BLaER1 (cell line): ENCODE data around the gene RPUSD1.

Source experiments
- H3K27ac ChIP-seq: shearing (Covaris generic); formaldehyde crosslinking; 2 replicates; pipeline ENCODE4 v1.8.1; 2022
- H3K27me3 ChIP-seq: shearing (Covaris generic); formaldehyde crosslinking; 2 replicates; pipeline ENCODE4 v1.8.1; 2022
- H3K36me3 ChIP-seq: shearing (Covaris generic); formaldehyde crosslinking; 2 replicates; pipeline ENCODE4 v1.8.1; 2022
- H3K4me1 ChIP-seq: shearing (Covaris generic); formaldehyde crosslinking; 2 replicates; pipeline ENCODE4 v1.8.1; 2022
- H3K4me2 ChIP-seq: shearing (Covaris generic); formaldehyde crosslinking; 2 replicates; pipeline ENCODE4 v1.8.1; 2022
- H3K4me3 ChIP-seq: shearing (Covaris generic); formaldehyde crosslinking; 2 replicates; pipeline ENCODE4 v1.8.1; 2022
- H3K9ac ChIP-seq: shearing (Covaris generic); formaldehyde crosslinking; 2 replicates; pipeline ENCODE4 v1.8.1; 2022
- H3K9me3 ChIP-seq: shearing (Covaris generic); formaldehyde crosslinking; 2 replicates; pipeline ENCODE4 v1.8.1; 2022
- H4K20me1 ChIP-seq: shearing (Covaris generic); formaldehyde crosslinking; 2 replicates; pipeline ENCODE4 v1.8.1; 2022
- Cebpa-rat ChIP-seq: shearing (Covaris generic); IDR thresholded peaks from 2 replicates; pipeline ENCODE4 v1.8.1; 2022

The RPUSD1 gene

GRCh38 chr16:795580-796229 is 7.5 kb upstream of the RPUSD1 start:
- Histone ChIP-seq H4K20me1 (peaks cover 44% of the 10 kb centered on the region), H3K27ac (no peak overlapping the region), H3K9me3 (no peaks in the 10 kb centered on the region), H3K4me1 (peaks cover 7% of the 10 kb centered on the region), H3K4me3 (no peak overlapping the region), H3K36me3 (peaks cover 59% of the 10 kb centered on the region), H3K27me3 (peaks cover 27% of the 10 kb centered on the region), H3K9ac (no peak overlapping the region), H3K4me2 (no peak overlapping the region)
- no peak for TF ChIP-seq Cebpa-rat

GRCh38 chr16:794853-795466 is 6.8 kb upstream of the RPUSD1 start:
- TF ChIP-seq Cebpa-rat = no peak
- no peaks in the 10 kb centered on the region for H3K9me3 ChIP-seq
- peaks cover 67% of the 10 kb centered on the region for H3K36me3 ChIP-seq
- H3K4me1 ChIP-seq = peaks cover 3% of the 10 kb centered on the region
- H3K4me3 ChIP-seq = no peak overlapping the region
- H4K20me1 ChIP-seq = peaks cover 44% of the 10 kb centered on the region
- H3K27me3 ChIP-seq = peaks cover 20% of the 10 kb centered on the region
- no peak overlapping the region for H3K27ac ChIP-seq
- no peak overlapping the region for H3K4me2 ChIP-seq
- H3K9ac ChIP-seq = no peak overlapping the region

- no peak overlapping the region for H3K27ac ChIP-seq
- H3K4me3 ChIP-seq = no peak overlapping the region
- H3K9me3 ChIP-seq = no peaks in the 10 kb centered on the region
- peaks cover 10% of the 10 kb centered on the region for H3K4me1 ChIP-seq
- H3K9ac ChIP-seq = no peak overlapping the region
- peaks cover 72% of the 10 kb centered on the region for H3K36me3 ChIP-seq
- H3K4me2 ChIP-seq = no peak overlapping the region
- peaks cover 46% of the 10 kb centered on the region for H4K20me1 ChIP-seq
- no peak for TF ChIP-seq Cebpa-rat
- H3K27me3 ChIP-seq = peaks cover 13% of the 10 kb centered on the region
These were observed 6.1 kb upstream of the RPUSD1 start for GRCh38 chr16:794091-794822.

DNA sequence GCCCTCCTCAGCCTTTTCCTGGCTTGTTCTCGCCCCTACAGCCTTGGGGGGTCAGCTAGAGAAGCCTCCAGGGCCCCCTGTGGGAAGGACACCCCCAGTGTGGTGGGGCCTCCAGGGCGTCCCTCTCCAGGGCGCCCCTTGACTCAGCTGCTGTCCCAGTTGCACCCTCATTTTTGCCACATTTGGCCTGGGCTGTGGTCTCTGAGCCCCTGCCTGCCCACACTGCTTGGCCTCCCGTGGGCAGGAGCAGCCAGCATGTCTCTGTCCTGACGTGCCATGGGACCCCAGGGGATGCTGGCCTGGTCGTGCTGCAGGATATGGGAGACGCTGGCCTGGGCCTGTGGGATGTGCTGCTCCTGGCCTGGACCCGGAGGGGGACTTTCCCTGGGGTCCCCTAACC is 5.2 kb upstream of the RPUSD1 start:
- Histone ChIP-seq H3K36me3 (peaks cover 72% of the 10 kb centered on the region), H4K20me1 (peaks cover 45% of the 10 kb centered on the region)

GRCh38 chr16:792221-792995 is 4.2 kb upstream of the RPUSD1 start:
- no peak overlapping the region for H3K4me3 ChIP-seq
- H4K20me1 ChIP-seq = peaks cover 52% of the 10 kb centered on the region
- H3K4me1 ChIP-seq = peaks cover 19% of the 10 kb centered on the region
- H3K36me3 ChIP-seq = peaks cover 72% of the 10 kb centered on the region
- no peak overlapping the region for H3K4me2 ChIP-seq
- H3K27ac ChIP-seq = no peak overlapping the region
- no peaks in the 10 kb centered on the region for H3K27me3 ChIP-seq
- H3K9me3 ChIP-seq = no peaks in the 10 kb centered on the region
- no peak for TF ChIP-seq Cebpa-rat
- no peak overlapping the region for H3K9ac ChIP-seq

More for the DNA sequence above, 5.2 kb upstream of the RPUSD1 start:
- TF ChIP-seq Cebpa-rat = no peak
- Histone ChIP-seq H3K4me1 (peaks cover 16% of the 10 kb centered on the region), H3K27ac (no peak overlapping the region), H3K9ac (no peak overlapping the region), H3K4me2 (no peak overlapping the region), H3K4me3 (no peak overlapping the region), H3K9me3 (no peaks in the 10 kb centered on the region), H3K27me3 (peaks cover 4% of the 10 kb centered on the region; the same call in 1 of the 2 replicates)

DNA sequence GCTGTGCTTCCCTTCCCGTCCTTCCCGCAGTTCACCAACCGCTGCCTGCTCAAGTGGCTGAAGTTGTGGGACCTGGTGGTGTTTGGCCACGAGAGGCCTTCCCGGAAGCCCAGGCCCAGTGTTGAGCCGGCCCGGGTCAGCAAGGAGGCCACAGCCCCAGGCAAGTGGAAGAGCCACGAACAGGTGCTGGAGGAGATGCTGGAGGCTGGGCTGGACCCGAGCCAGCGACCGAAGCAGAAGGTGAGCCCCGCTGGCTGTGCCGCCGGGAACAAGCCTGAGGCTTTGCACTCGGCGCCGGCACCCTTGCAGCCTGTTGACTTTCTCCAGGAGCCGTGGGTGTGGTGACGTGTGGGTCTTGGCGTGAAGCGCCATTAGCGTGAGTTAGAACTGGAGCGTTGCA is 3.0 kb upstream of the RPUSD1 start:
- no peak overlapping the region for H3K27ac ChIP-seq
- peaks cover 64% of the 10 kb centered on the region for H4K20me1 ChIP-seq
- no peaks in the 10 kb centered on the region for H3K9me3 ChIP-seq
- H3K4me3 ChIP-seq = no peak overlapping the region
- no peaks in the 10 kb centered on the region for H3K27me3 ChIP-seq
- peaks cover 75% of the 10 kb centered on the region for H3K36me3 ChIP-seq
- H3K4me2 ChIP-seq = no peak overlapping the region
- no peak overlapping the region for H3K9ac ChIP-seq
- H3K4me1 ChIP-seq = peaks cover 30% of the 10 kb centered on the region
- TF ChIP-seq Cebpa-rat = no peak

DNA sequence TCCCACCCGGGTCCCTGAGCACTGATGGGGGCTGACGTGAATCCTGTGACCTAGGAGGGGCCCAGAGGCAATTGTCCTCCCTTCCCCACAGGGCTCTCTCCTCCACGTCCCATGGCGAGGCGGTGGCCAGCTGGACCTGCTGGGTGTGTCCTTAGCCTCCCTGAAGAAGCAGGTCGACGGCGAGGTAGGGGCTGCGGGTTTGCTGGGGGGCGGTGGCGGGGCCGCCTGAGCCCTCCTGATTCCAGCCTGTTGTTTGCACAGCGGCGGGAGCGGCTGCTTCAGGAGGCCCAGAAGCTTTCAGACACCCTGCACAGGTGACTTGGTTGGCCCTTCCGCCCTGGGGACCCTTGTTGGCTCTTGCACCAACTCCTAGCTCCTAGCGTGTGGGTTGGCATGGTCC is 1.9 kb upstream of the RPUSD1 start:
- Histone ChIP-seq H3K36me3 (peaks cover 78% of the 10 kb centered on the region), H3K9me3 (no peaks in the 10 kb centered on the region), H3K4me3 (no peak overlapping the region), H3K4me2 (peak overlapping the region; percentile 97), H3K27me3 (no peaks in the 10 kb centered on the region), H3K27ac (no peak overlapping the region), H3K9ac (peak overlapping the region; percentile 88; the same call in 1 of the 2 replicates), H4K20me1 (peaks cover 69% of the 10 kb centered on the region), H3K4me1 (peaks cover 41% of the 10 kb centered on the region)
- no peak for TF ChIP-seq Cebpa-rat

- Histone ChIP-seq H3K4me2 (peak overlapping the region; percentile 97), H3K27ac (peak overlapping the region; percentile 83; the same call in 1 of the 2 replicates), H3K9ac (peak overlapping the region; percentile 88), H3K4me3 (peak overlapping the region; percentile 93), H3K27me3 (no peaks in the 10 kb centered on the region), H3K36me3 (peaks cover 78% of the 10 kb centered on the region), H3K9me3 (no peaks in the 10 kb centered on the region), H4K20me1 (peaks cover 70% of the 10 kb centered on the region), H3K4me1 (peaks cover 47% of the 10 kb centered on the region)
- no peak for TF ChIP-seq Cebpa-rat
These were observed 1.1 kb upstream of the RPUSD1 start for GRCh38 chr16:789191-789850.
